Colon (tissue), 2 donors: ENCODE data around the gene ARHGAP35.
"Not testable (repeated sequence)": the region's sequence is repeated elsewhere in the genome, so short reads cannot be mapped to it uniquely, and the experiment has no call there.

Experiments used
- FAIRE-seq: peaks from 2 replicates; lab custom pipeline; 2012; peaks lifted over from hg19 to GRCh38; lab: Jason Lieb, UNC
- donor health status: control.
- donor health status: control.

Gene ARHGAP35

GRCh38 chr19:46860846-46861690 is at the start of gene ARHGAP35:
Gene ARHGAP35 (plus strand): TSS chr19:46860997. CDS start chr19:46918676, 57,679 bp downstream.
- FAIRE-seq, result no peak

- no peak for FAIRE-seq
Observed at GRCh38 chr19:46812977-46813838, 47.6 kb upstream of the ARHGAP35 start.

GRCh38 chr19:46813839-46814358 is 46.9 kb upstream of the ARHGAP35 start:
- no peak for FAIRE-seq

- FAIRE-seq, result no peak
Observed at GRCh38 chr19:46815833-46816627, 44.8 kb upstream of the ARHGAP35 start.

GRCh38 chr19:46818812-46819211 is 42.0 kb upstream of the ARHGAP35 start:
- no peak for FAIRE-seq

GRCh38 chr19:46821512-46822409 is 39.0 kb upstream of the ARHGAP35 start:
- no peak for FAIRE-seq

- FAIRE-seq, result not testable (repeated sequence)
Observed at GRCh38 chr19:46822410-46822787, 38.4 kb upstream of the ARHGAP35 start.

GRCh38 chr19:46823049-46823448 is 37.7 kb upstream of the ARHGAP35 start:
- no peak for FAIRE-seq

GRCh38 chr19:46824890-46825730 is 35.7 kb upstream of the ARHGAP35 start:
- no peak for FAIRE-seq

- no peak for FAIRE-seq
Observed at GRCh38 chr19:46825731-46826055, 35.1 kb upstream of the ARHGAP35 start.

GRCh38 chr19:46828484-46828883 is 32.3 kb upstream of the ARHGAP35 start:
- no peak for FAIRE-seq

GRCh38 chr19:46830864-46831263 is 29.9 kb upstream of the ARHGAP35 start:
- FAIRE-seq, result no peak

- no peak for FAIRE-seq
Observed at GRCh38 chr19:46834121-46834520, 26.7 kb upstream of the ARHGAP35 start.

GRCh38 chr19:46834984-46835383 is 25.8 kb upstream of the ARHGAP35 start:
- FAIRE-seq, result no peak

- FAIRE-seq, result no peak
Observed at GRCh38 chr19:46838160-46838559, 22.6 kb upstream of the ARHGAP35 start.

- FAIRE-seq, result no peak
Observed at GRCh38 chr19:46839752-46840497, 20.9 kb upstream of the ARHGAP35 start.

GRCh38 chr19:46840498-46840942 is 20.3 kb upstream of the ARHGAP35 start:
- FAIRE-seq, result no peak

- no peak for FAIRE-seq
Observed at GRCh38 chr19:46841458-46842083, 19.2 kb upstream of the ARHGAP35 start.

- FAIRE-seq, result no peak
Observed at GRCh38 chr19:46842791-46843190, 18.0 kb upstream of the ARHGAP35 start.
